Epithelial cell of proximal tubule (primary cell): ENCODE data around the gene MET. TPM values are rescaled to one million over a fixed set of nuclear protein-coding genes. Genes with fewer than 3 reads are reported as not detected.
A peak's percentile ranks its signal among the peaks of the same experiment; 100 is the strongest.
"Not testable (repeated sequence)": the region's sequence is repeated elsewhere in the genome, so short reads cannot be mapped to it uniquely, and the experiment has no call there.

Experiments used
- DNase-seq: peaks from one replicate; pipeline ENCODE4 v3.0.0-alpha.2; 2011; ENCODE audit warnings: low read depth
- H3K4me3 ChIP-seq: 2 replicates; pipeline ENCODE4 v1.5.1; 2011; ENCODE audit warnings: low read depth, mild to moderate bottlenecking, low read length
- CTCF ChIP-seq: conservative IDR thresholded peaks from 2 replicates; pipeline ENCODE4 v1.5.1; 2012; ENCODE audit warnings: low read depth, mild to moderate bottlenecking, low read length
- total RNA-seq: library from RNA; depleted of rRNA; stranded (reverse); fragments of >200 nt; gene quantifications from 2 replicates; pipeline ENCODE4 v1.2.3, GENCODE V29; 2015

Gene MET
- total RNA-seq, 1 donor from 2014 or later = 155 TPM

- no peak overlapping the region for H3K4me3 ChIP-seq
- no peak for DNase-seq
- no peak for TF ChIP-seq CTCF
These were observed 24.1 kb upstream of the MET start for GRCh38 chr7:116647861-116648260.

DNA sequence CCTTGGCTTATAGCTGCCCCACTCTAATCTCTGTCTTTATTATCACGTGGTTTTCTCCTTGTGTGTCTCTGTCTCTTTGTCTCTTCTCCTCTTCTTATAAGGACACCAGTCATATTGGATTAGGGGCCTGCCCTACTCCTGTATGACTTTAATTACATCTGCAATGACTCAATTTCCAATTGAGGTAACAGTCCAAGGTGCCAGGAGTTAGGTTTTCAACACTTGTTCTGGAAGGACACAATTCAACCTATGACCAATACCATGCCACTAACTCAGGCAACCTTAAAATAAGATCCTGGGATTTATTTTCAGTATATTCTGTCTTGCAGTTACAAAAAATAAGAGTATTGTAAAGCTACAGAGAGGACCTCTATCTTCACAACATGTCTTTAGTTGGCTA lies 21.6 kb upstream of the MET start:
- DNase-seq = no peak
- no peak for TF ChIP-seq CTCF
- H3K4me3 ChIP-seq = no peak overlapping the region

GRCh38 chr7:116652793-116653192 lies 19.2 kb upstream of the MET start:
- no peak for TF ChIP-seq CTCF
- DNase-seq = no peak
- no peak overlapping the region for H3K4me3 ChIP-seq

GRCh38 chr7:116653204-116653603 lies 18.8 kb upstream of the MET start:
- H3K4me3 ChIP-seq = no peak overlapping the region
- peak; percentile 87 for DNase-seq
- TF ChIP-seq CTCF = no peak

DNA sequence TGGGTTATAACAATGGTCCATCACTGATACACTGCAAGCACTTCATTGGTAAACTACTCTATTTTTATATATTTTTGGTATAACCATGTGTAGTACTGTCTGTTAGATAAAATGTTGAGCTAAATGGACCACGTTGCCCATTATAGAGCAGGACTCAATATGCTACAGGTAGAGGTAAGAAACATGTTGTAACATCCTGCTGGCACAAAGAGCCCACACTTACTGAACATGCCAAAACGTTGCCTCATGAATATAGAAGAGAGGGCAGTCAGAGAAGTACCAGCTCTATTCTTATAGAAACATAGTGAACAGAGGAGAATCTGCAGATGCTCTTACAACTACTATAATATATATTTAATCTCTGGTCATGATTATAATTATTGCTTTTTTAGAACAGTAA lies 18.4 kb upstream of the MET start:
- DNase-seq = no peak
- H3K4me3 ChIP-seq = no peak overlapping the region
- no peak for TF ChIP-seq CTCF

GRCh38 chr7:116659248-116659647 lies 12.7 kb upstream of the MET start:
- not testable (repeated sequence) for DNase-seq

DNA sequence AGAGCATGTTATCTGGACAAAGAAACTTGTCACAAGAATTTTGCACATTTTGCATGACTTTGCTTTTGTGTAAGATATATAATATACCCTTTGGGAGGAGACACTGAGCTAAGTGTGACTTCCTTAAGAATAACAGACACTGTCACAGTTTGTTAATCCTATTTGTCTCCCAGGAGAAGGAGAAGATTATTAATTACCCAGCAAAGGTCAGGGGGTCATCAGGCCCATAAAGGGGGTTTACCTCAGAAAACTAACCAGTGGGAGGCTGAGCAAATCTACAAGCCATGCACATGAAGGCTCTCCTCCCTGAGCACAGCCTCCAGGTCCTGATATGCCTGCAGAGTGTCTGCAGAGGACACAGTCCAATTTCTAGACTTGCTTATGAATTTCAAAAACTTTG lies 10.1 kb upstream of the MET start:
- TF ChIP-seq CTCF = no peak
- DNase-seq = no peak
- no peak overlapping the region for H3K4me3 ChIP-seq

More at GRCh38 chr7:116659248-116659647, 12.7 kb upstream of the MET start:
- not testable (repeated sequence) for H3K4me3 ChIP-seq

- TF ChIP-seq CTCF = no peak
- H3K4me3 ChIP-seq = no peak overlapping the region
- no peak for DNase-seq
These were observed 8.3 kb upstream of the MET start for GRCh38 chr7:116663744-116664143.
